Colonic mucosa (tissue), 4 donors: Measurements from ENCODE around the gene KRTAP10-2. TPM values are rescaled to one million over a fixed set of nuclear protein-coding genes. Genes with fewer than 3 reads are reported as not detected.

Experiments used
- DNase-seq: peaks from one replicate; pipeline ENCODE4 v3.0.0-alpha.2; 2020
- H3K27ac ChIP-seq: fragments of 200-600 bp; one replicate; pipeline ENCODE4 v1.8.0; 2021
- H3K27me3 ChIP-seq: fragments of 200-600 bp; one replicate; pipeline ENCODE4 v1.8.0; 2021
- H3K36me3 ChIP-seq: fragments of 200-600 bp; one replicate; pipeline ENCODE4 v1.8.0; 2021
- H3K4me1 ChIP-seq: fragments of 200-600 bp; one replicate; pipeline ENCODE4 v1.8.0; 2021; ENCODE audit warnings: mild to moderate bottlenecking
- H3K4me3 ChIP-seq: fragments of 200-600 bp; one replicate; pipeline ENCODE4 v1.8.0; 2021
- H3K9ac ChIP-seq, 2 donors: one replicate each; pipeline ENCODE4 v1.7.0; 2013; ENCODE audit warnings: control low read depth in 2 of 2, low read depth in 2 of 2, low read length in 2 of 2
- H3K9me3 ChIP-seq: fragments of 200-600 bp; one replicate; pipeline ENCODE4 v1.8.0; 2021
- CTCF ChIP-seq: fragments of 200-600 bp; IDR thresholded peaks from one replicate; pipeline ENCODE4 v1.8.0; 2022; ENCODE audit warnings: antibody characterized with exemption, mild to moderate bottlenecking
- intact Hi-C: fragments of 100-400 bp; cut with DNase I; formaldehyde crosslinking; loops from one replicate; pipeline ENCODE4 v1.14.1; 2022
- total RNA-seq, 2 donors: library from RNA; stranded (reverse); fragmentation: NEBNext Ultra II Directional in 1 of 2; extraction: Animal tissue kit (Norgen Biotek cat#: 25700) in 1 of 2; gene quantifications; one replicate each; pipeline ENCODE4 v1.2.1, GENCODE V29; 2021
- donor health status: healthy.
- donor health status: DM: no; HTN: no; CAD: no.
- donor health status: DM: no; HTN: no; CAD: no.

Gene KRTAP10-2
- total RNA-seq, 2 donors from 2014 or later: not detected

GRCh38 chr21:44547656-44548331 lies 3.5 kb downstream of the KRTAP10-2 start:
- Histone ChIP-seq H3K9ac (no peak overlapping the region), H3K27ac (no peak overlapping the region), H3K36me3 (no peaks in the 10 kb centered on the region), H3K4me3 (no peak overlapping the region), H3K9me3 (no peaks in the 10 kb centered on the region), H3K27me3 (no peaks in the 10 kb centered on the region), H3K4me1 (no peaks in the 10 kb centered on the region)
- no peak for DNase-seq
- no peak for TF ChIP-seq CTCF
- intact Hi-C loops: no loop called here

GRCh38 chr21:44544566-44544965 lies 6.7 kb downstream of the KRTAP10-2 start:
- Histone ChIP-seq H3K27me3 (no peaks in the 10 kb centered on the region), H3K9me3 (no peaks in the 10 kb centered on the region), H3K36me3 (no peaks in the 10 kb centered on the region), H3K27ac (no peak overlapping the region), H3K9ac (no peak overlapping the region), H3K4me1 (no peaks in the 10 kb centered on the region), H3K4me3 (no peak overlapping the region)
- TF ChIP-seq CTCF: no peak
- intact Hi-C loops: no loop called here
- no peak for DNase-seq

GRCh38 chr21:44542716-44543115 lies 8.6 kb downstream of the KRTAP10-2 start:
- H3K9ac ChIP-seq: no peak overlapping the region
- H3K27me3 ChIP-seq: no peaks in the 10 kb centered on the region
- H3K4me1 ChIP-seq: no peaks in the 10 kb centered on the region
- no peaks in the 10 kb centered on the region for H3K36me3 ChIP-seq
- H3K27ac ChIP-seq: no peak overlapping the region
- no peak overlapping the region for H3K4me3 ChIP-seq
- intact Hi-C loops: no loop called here
- DNase-seq: no peak
- no peaks in the 10 kb centered on the region for H3K9me3 ChIP-seq
- TF ChIP-seq CTCF: no peak

- Histone ChIP-seq H3K9me3 (no peaks in the 10 kb centered on the region), H3K9ac (no peak overlapping the region), H3K4me3 (no peak overlapping the region), H3K4me1 (no peaks in the 10 kb centered on the region), H3K27me3 (no peaks in the 10 kb centered on the region), H3K36me3 (no peaks in the 10 kb centered on the region), H3K27ac (no peak overlapping the region)
- DNase-seq: no peak
- intact Hi-C loops: no loop called here
- TF ChIP-seq CTCF: no peak
These were observed 10.5 kb downstream of the KRTAP10-2 start for GRCh38 chr21:44540741-44541288.

- no peak for DNase-seq
- Histone ChIP-seq H3K9ac (no peak within 1 kb of the TSS), H3K4me3 (no peak within 1 kb of the TSS), H3K36me3 (no peaks in the 10 kb centered on the region), H3K27me3 (no peaks in the 10 kb centered on the region), H3K4me1 (no peaks in the 10 kb centered on the region), H3K27ac (no peak within 1 kb of the TSS), H3K9me3 (no peaks in the 10 kb centered on the region)
- TF ChIP-seq CTCF: no peak
- intact Hi-C loops: no loop called here
These were observed 11.2 kb downstream of the KRTAP10-2 start, which contains the start of gene KRTAP10-1 for GRCh38 chr21:44539991-44540666. KRTAP10-1 (minus strand) TSS chr21:44540195; CDS start chr21:44540150, 45 bp downstream.
